KMS-11 (cell line): ENCODE data around the gene PLA2G2F.

Experiments
- H2AFZ ChIP-seq: fragments of 200-600 bp; sonication (generic); 2 replicates; pipeline ENCODE4 v1.6.1; 2016; ENCODE audit warnings: antibody characterized with exemption, mixed run types, low read depth
- H3K27ac ChIP-seq: fragments of 200-600 bp; sonication (generic); 2 replicates; pipeline ENCODE4 v1.6.1; 2016; ENCODE audit warnings: mild to moderate bottlenecking, mixed run types
- H3K27me3 ChIP-seq: fragments of 200-600 bp; sonication (generic); 2 replicates; pipeline ENCODE4 v1.6.1; 2017; ENCODE audit warnings: mild to moderate bottlenecking, low read depth, mixed run types, moderate library complexity; ENCODE audit not compliant: insufficient read depth
- H3K36me3 ChIP-seq: fragments of 200-600 bp; sonication (generic); 2 replicates; pipeline ENCODE4 v1.6.1; 2017; ENCODE audit warnings: mild to moderate bottlenecking, mixed run types; ENCODE audit not compliant: insufficient read depth
- H3K4me1 ChIP-seq: fragments of 200-600 bp; sonication (generic); 2 replicates; pipeline ENCODE4 v1.6.1; 2016; ENCODE audit warnings: mild to moderate bottlenecking, low read depth, mixed run types; ENCODE audit not compliant: poor library complexity, severe bottlenecking
- H3K4me2 ChIP-seq: fragments of 200-600 bp; sonication (generic); 2 replicates; pipeline ENCODE4 v1.7.0; 2016; ENCODE audit warnings: mild to moderate bottlenecking, mixed run types
- H3K4me3 ChIP-seq: fragments of 200-600 bp; sonication (generic); IDR thresholded peaks from 2 replicates; pipeline ENCODE4 v1.6.1; 2017; ENCODE audit warnings: low read depth, low read length, mixed read lengths; ENCODE audit not compliant: insufficient read depth
- H3K79me2 ChIP-seq: fragments of 200-600 bp; sonication (generic); 2 replicates; pipeline ENCODE4 v1.6.1; 2016; ENCODE audit warnings: low read depth, mixed run types; ENCODE audit not compliant: insufficient read depth
- H3K9ac ChIP-seq: fragments of 200-600 bp; sonication (generic); 2 replicates; pipeline ENCODE4 v1.6.1; 2016; ENCODE audit warnings: mild to moderate bottlenecking, mixed run types
- H4K20me1 ChIP-seq: fragments of 200-600 bp; sonication (generic); 2 replicates; pipeline ENCODE4 v1.6.1; 2016; ENCODE audit warnings: mild to moderate bottlenecking, mixed run types; ENCODE audit not compliant: insufficient read depth
- CTCF ChIP-seq: fragments of 200-600 bp; sonication (generic); conservative IDR thresholded peaks from 2 replicates; pipeline ENCODE4 v1.6.1; 2017; ENCODE audit warnings: low read depth, mild to moderate bottlenecking, antibody characterized with exemption, low read length, moderate library complexity, mixed read lengths

PLA2G2F gene

DNA sequence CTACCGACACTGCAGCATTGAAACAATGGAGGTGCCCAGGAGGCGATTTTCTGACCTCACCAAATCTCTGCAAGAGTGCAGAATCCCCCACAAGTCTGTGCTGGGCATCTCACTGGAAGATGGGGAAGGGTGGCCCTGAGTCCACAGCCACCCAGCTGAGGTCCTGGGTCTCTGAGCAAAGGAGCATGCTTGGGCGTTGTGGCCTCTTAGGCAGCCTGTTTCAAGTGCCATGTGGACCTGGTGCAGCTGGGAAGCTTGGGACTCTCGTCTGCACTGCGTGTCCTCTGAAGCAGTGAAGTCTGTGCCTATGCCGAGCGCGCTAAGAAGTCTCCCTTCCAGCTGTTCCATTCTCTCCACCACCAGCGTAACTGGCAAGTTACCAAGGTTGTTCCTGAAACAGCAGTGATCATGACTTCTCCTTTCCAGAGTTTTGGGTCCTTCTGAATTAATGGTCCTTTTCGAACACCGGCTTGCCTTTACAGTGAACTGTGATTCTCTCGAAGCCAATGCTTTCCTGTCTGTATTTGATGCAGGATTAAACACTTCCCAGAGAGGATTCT, 52.2 kb downstream of the PLA2G2F start:
- Histone ChIP-seq H3K36me3 (no peaks in the 10 kb centered on the region), H4K20me1 (no peaks in the 10 kb centered on the region), H3K4me3 (no peak overlapping the region), H3K4me1 (no peaks in the 10 kb centered on the region), H2AFZ (no peak overlapping the region), H3K27me3 (peaks cover 59% of the 10 kb centered on the region; the same call in 1 of the 2 replicates), H3K79me2 (no peaks in the 10 kb centered on the region), H3K9ac (no peak overlapping the region), H3K4me2 (no peak overlapping the region), H3K27ac (no peak overlapping the region)
- no peak for TF ChIP-seq CTCF

DNA sequence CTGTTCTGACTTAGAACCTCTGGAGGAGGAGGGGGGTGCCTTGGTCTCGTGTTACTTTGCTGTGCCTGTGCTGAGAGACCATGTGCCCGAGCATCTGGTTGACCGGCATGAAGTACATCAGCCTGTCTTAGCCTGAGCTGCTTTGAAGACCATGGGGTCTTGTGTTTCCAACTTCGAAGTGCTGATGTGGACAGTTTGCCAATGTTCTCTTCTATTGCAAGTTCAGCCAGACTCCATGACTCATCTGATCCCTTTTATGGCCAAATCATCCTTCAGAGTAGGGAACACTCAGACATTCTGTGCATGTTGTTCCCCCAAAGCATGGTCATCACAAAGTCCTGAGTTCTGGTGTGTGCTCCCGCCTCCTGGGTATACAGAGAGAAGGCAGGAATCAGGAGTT, 53.2 kb downstream of the PLA2G2F start:
- no peak for TF ChIP-seq CTCF
- H3K9ac ChIP-seq = no peak overlapping the region
- no peaks in the 10 kb centered on the region for H4K20me1 ChIP-seq
- no peaks in the 10 kb centered on the region for H3K79me2 ChIP-seq
- no peak overlapping the region for H3K4me3 ChIP-seq
- no peak overlapping the region for H2AFZ ChIP-seq
- H3K27me3 ChIP-seq = peaks cover 50% of the 10 kb centered on the region; the same call in 1 of the 2 replicates
- no peak overlapping the region for H3K27ac ChIP-seq
- no peaks in the 10 kb centered on the region for H3K36me3 ChIP-seq
- no peak overlapping the region for H3K4me2 ChIP-seq
- H3K4me1 ChIP-seq = no peaks in the 10 kb centered on the region

DNA sequence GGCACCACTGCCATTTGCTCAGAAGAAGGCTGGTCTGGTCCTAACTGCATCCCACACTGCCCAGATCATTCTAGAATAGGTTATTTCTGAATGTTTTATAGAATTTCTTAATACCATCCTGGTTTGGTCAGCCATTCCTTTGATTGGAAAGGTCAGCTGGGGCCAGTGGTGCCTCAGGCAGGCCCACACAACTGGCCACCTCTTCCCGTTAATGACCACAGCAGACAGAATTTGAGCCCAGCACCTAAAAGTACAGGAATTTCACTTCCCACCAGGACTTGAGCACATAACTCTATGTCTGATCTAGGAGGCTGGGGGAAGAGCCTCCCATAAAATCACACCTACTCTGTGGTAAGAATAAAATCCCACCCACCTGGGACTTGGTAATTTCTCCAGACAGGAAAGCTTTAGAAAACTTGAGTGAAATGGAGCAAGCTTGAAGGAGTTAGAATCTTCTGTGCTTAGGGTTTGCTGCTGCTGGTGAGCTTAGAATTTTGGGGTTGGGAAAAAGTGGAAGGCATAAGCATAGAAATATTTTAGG, 53.8 kb downstream of the PLA2G2F start:
- peaks cover 47% of the 10 kb centered on the region; the same call in 1 of the 2 replicates for H3K27me3 ChIP-seq

GRCh38 chr1:20194224-20194623, 55.1 kb downstream of the PLA2G2F start:
- no peak for TF ChIP-seq CTCF
- H3K27me3 ChIP-seq = peaks cover 47% of the 10 kb centered on the region; the same call in 1 of the 2 replicates
- H2AFZ ChIP-seq = no peak overlapping the region
- no peak overlapping the region for H3K4me2 ChIP-seq
- H3K27ac ChIP-seq = no peak overlapping the region
- H3K36me3 ChIP-seq = no peaks in the 10 kb centered on the region
- no peaks in the 10 kb centered on the region for H4K20me1 ChIP-seq
- H3K4me1 ChIP-seq = no peaks in the 10 kb centered on the region
- H3K9ac ChIP-seq = no peak overlapping the region
- no peak overlapping the region for H3K4me3 ChIP-seq
- no peaks in the 10 kb centered on the region for H3K79me2 ChIP-seq

More for the DNA sequence above, 53.8 kb downstream of the PLA2G2F start:
- H3K4me2 ChIP-seq = no peak overlapping the region
- H3K4me3 ChIP-seq = no peak overlapping the region
- H3K36me3 ChIP-seq = no peaks in the 10 kb centered on the region
- no peak overlapping the region for H2AFZ ChIP-seq
- no peak for TF ChIP-seq CTCF
- no peak overlapping the region for H3K27ac ChIP-seq
- no peaks in the 10 kb centered on the region for H4K20me1 ChIP-seq
- no peaks in the 10 kb centered on the region for H3K4me1 ChIP-seq
- H3K79me2 ChIP-seq = no peaks in the 10 kb centered on the region
- no peak overlapping the region for H3K9ac ChIP-seq
